ENCODE results near the gene CROT. TPM values are rescaled to one million over a fixed set of nuclear protein-coding genes. Genes with fewer than 3 reads are reported as not detected.
A peak's percentile ranks its signal among the peaks of the same experiment; 100 is the strongest.
"Not testable (repeated sequence)": the region's sequence is repeated elsewhere in the genome, so short reads cannot be mapped to it uniquely, and the experiment has no call there.

Gene CROT
- total RNA-seq, 1 experiment from 2014 or later = 4.0 TPM

DNA sequence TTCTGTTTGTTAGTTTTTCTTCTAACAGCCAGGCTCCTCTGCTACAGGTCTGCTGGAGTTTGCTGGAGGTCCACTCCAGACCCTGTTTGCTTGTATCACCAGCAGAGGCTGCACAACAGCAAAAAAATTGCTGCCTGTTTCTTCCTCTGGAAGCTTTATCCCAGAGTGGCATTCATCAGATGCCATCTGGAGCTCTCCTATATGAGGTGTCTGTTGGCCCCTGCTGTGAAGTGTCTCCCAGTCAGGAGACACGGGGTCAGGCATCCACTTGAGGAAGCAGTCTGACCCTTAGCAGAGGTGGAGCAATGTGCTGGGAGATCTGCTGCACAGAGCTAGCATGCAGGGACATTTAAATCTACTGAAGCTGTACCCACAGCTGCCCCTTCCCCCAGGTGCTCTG is 26.7 kb upstream of the CROT start:
- H3K27me3 Mint-ChIP-seq (ENCODE audit: low read depth) = no peaks in the 10 kb centered on the region

DNA sequence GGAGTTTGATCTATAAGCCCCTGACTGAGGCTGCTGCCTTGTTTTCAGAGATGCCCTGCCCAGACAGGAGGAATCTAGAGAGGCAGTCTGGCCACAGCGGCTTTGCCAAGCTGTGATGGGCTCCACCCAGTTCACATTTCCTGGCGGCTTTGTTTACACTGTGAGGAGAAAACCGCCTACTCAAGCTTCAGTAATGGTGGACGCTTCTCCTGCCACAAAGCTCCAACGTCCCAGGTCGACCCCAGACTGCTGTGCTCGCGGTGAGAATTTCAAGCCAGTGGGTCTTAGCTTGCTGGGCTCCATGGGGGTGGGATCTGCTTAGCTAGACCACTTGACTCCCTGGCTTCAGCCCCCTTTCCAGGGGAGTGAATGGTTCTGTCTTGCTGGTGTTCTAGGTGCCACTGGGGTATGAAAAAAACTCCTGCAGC is 26.3 kb upstream of the CROT start:
- H3K36me3 Mint-ChIP-seq = peaks cover 23% of the 10 kb centered on the region
- H3K27me3 Mint-ChIP-seq (ENCODE audit: low read depth); H3K4me1 Mint-ChIP-seq; H3K4me3 Mint-ChIP-seq; POLR2A ChIA-PET; DNase-seq (ENCODE audit: low spot score); H3K27ac Mint-ChIP-seq: not testable (repeated sequence)
- CTCF ChIA-PET = interaction anchor here (0.6 to 1.3 kb wide), 5 partner anchors 11 to 363 kb away, joined by 3 to 4 read pairs (median 3); partner anchors contain the start of gene CROT
- ATAC-seq = peak; percentile 48; the same call in 1 of the 2 replicates
- peaks cover 28% of the 10 kb centered on the region for H3K9me3 Mint-ChIP-seq

More for the DNA sequence above, 26.7 kb upstream of the CROT start:
- ATAC-seq (no peak), DNase-seq (ENCODE audit: low spot score) (no peak)
- TF ChIP-seq TEAD1 (CRISPR knock-in tag; IDR thresholded peaks at IDR 0.05) (no peak), ZNF396 (CRISPR knock-in tag; IDR thresholded peaks at IDR 0.05; ENCODE audit: borderline replicate concordance) (no peak), NFYB (CRISPR knock-in tag; conservative IDR thresholded peaks at IDR 0.05; ENCODE audit: low read depth) (no peak), ZNF232 (CRISPR knock-in tag; IDR thresholded peaks at IDR 0.05) (no peak), NFATC4 (CRISPR knock-in tag; IDR thresholded peaks at IDR 0.05) (no peak), GTF2I (CRISPR knock-in tag; conservative IDR thresholded peaks at IDR 0.05) (no peak), SP1 (CRISPR knock-in tag; conservative IDR thresholded peaks at IDR 0.05) (no peak), NR2C2 (CRISPR knock-in tag; IDR thresholded peaks at IDR 0.05) (no peak), ATF1 (CRISPR knock-in tag; IDR thresholded peaks at IDR 0.05) (no peak), ZNF219 (CRISPR knock-in tag; IDR thresholded peaks at IDR 0.05; ENCODE audit: borderline replicate concordance) (no peak), JAZF1 (CRISPR knock-in tag; IDR thresholded peaks at IDR 0.05) (no peak), ZNF317 (CRISPR knock-in tag; IDR thresholded peaks at IDR 0.05; ENCODE audit: borderline replicate concordance, low read depth) (no peak), KAT7 (CRISPR knock-in tag; IDR thresholded peaks at IDR 0.05; ENCODE audit: borderline replicate concordance) (no peak)
- TF ChIP-seq, protein P1, sequence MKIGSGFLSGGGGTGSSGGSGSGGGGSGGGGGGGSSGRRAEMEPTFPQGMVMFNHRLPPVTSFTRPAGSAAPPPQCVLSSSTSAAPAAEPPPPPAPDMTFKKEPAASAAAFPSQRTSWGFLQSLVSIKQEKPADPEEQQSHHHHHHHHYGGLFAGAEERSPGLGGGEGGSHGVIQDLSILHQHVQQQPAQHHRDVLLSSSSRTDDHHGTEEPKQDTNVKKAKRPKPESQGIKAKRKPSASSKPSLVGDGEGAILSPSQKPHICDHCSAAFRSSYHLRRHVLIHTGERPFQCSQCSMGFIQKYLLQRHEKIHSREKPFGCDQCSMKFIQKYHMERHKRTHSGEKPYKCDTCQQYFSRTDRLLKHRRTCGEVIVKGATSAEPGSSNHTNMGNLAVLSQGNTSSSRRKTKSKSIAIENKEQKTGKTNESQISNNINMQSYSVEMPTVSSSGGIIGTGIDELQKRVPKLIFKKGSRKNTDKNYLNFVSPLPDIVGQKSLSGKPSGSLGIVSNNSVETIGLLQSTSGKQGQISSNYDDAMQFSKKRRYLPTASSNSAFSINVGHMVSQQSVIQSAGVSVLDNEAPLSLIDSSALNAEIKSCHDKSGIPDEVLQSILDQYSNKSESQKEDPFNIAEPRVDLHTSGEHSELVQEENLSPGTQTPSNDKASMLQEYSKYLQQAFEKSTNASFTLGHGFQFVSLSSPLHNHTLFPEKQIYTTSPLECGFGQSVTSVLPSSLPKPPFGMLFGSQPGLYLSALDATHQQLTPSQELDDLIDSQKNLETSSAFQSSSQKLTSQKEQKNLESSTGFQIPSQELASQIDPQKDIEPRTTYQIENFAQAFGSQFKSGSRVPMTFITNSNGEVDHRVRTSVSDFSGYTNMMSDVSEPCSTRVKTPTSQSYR (CRISPR knock-in tag; IDR thresholded peaks at IDR 0.05) = no peak
- TF ChIP-seq, protein P2, sequence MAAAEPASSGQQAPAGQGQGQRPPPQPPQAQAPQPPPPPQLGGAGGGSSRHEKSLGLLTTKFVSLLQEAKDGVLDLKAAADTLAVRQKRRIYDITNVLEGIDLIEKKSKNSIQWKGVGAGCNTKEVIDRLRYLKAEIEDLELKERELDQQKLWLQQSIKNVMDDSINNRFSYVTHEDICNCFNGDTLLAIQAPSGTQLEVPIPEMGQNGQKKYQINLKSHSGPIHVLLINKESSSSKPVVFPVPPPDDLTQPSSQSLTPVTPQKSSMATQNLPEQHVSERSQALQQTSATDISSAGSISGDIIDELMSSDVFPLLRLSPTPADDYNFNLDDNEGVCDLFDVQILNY (CRISPR knock-in tag; IDR thresholded peaks at IDR 0.05) = no peak
- TF ChIP-seq, protein P3, sequence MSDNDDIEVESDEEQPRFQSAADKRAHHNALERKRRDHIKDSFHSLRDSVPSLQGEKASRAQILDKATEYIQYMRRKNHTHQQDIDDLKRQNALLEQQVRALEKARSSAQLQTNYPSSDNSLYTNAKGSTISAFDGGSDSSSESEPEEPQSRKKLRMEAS (CRISPR knock-in tag; IDR thresholded peaks at IDR 0.05) = no peak
- Mint-ChIP-seq H3K4me3 (no peak overlapping the region), H3K36me3 (peaks cover 21% of the 10 kb centered on the region), H3K4me1 (peaks cover 7% of the 10 kb centered on the region), H3K9me3 (peaks cover 28% of the 10 kb centered on the region), H3K27ac (no peak overlapping the region)
- ChIA-PET POLR2A (interaction anchor here (0.5 kb wide), 1 partner anchor 16 kb away, joined by 3 read pairs; no protein-coding TSS in a partner anchor), CTCF (interaction anchor here (0.6 to 1.3 kb wide), 4 partner anchors 12 to 363 kb away, joined by 3 to 4 read pairs (median 4); no protein-coding TSS in a partner anchor)

DNA sequence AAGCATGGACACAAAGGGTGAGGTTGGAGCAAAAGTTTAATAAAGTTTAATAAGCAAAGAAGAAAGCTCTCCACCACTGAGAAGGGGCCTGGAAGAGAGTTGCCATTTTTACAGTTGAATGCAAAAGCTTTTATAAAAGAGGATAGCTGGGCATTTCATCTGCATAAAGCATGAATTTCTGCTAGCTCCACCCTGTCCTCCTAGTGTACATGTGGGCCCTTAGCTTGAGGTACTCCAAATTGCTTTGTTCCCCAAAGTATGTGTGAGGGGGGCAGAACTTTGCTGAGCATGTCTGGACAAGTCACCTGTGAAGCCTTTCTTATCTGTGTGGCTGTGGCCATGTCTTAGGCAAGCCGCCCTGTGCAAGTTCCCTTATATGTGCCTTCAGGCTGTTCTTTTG is 22.6 kb upstream of the CROT start:
- H3K9me3 Mint-ChIP-seq = peaks cover 59% of the 10 kb centered on the region
- H3K27ac Mint-ChIP-seq = no peak overlapping the region
- H3K4me3 Mint-ChIP-seq = no peak overlapping the region
- peaks cover 53% of the 10 kb centered on the region for H3K36me3 Mint-ChIP-seq
- DNase-seq (ENCODE audit: low spot score) (no peak), ATAC-seq (no peak)
- peaks cover 3% of the 10 kb centered on the region; the same call in 1 of the 2 replicates for H3K27me3 Mint-ChIP-seq (ENCODE audit: low read depth)
- CTCF ChIA-PET = no interaction called here
- peaks cover 3% of the 10 kb centered on the region for H3K4me1 Mint-ChIP-seq
- POLR2A ChIA-PET = no interaction called here
- TF ChIP-seq ZBTB21 (CRISPR knock-in tag; IDR thresholded peaks at IDR 0.05; ENCODE audit: borderline replicate concordance) (no peak), SMAD3 (CRISPR knock-in tag; IDR thresholded peaks at IDR 0.05; ENCODE audit: borderline replicate concordance) (no peak), ZNF263 (CRISPR knock-in tag; IDR thresholded peaks at IDR 0.05; ENCODE audit: low read depth) (no peak)
- TF ChIP-seq, protein P4, sequence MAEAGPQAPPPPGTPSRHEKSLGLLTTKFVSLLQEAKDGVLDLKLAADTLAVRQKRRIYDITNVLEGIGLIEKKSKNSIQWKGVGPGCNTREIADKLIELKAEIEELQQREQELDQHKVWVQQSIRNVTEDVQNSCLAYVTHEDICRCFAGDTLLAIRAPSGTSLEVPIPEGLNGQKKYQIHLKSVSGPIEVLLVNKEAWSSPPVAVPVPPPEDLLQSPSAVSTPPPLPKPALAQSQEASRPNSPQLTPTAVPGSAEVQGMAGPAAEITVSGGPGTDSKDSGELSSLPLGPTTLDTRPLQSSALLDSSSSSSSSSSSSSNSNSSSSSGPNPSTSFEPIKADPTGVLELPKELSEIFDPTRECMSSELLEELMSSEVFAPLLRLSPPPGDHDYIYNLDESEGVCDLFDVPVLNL (CRISPR knock-in tag; IDR thresholded peaks at IDR 0.05; ENCODE audit: borderline replicate concordance, low read depth) = no peak
- TF ChIP-seq, protein P5, sequence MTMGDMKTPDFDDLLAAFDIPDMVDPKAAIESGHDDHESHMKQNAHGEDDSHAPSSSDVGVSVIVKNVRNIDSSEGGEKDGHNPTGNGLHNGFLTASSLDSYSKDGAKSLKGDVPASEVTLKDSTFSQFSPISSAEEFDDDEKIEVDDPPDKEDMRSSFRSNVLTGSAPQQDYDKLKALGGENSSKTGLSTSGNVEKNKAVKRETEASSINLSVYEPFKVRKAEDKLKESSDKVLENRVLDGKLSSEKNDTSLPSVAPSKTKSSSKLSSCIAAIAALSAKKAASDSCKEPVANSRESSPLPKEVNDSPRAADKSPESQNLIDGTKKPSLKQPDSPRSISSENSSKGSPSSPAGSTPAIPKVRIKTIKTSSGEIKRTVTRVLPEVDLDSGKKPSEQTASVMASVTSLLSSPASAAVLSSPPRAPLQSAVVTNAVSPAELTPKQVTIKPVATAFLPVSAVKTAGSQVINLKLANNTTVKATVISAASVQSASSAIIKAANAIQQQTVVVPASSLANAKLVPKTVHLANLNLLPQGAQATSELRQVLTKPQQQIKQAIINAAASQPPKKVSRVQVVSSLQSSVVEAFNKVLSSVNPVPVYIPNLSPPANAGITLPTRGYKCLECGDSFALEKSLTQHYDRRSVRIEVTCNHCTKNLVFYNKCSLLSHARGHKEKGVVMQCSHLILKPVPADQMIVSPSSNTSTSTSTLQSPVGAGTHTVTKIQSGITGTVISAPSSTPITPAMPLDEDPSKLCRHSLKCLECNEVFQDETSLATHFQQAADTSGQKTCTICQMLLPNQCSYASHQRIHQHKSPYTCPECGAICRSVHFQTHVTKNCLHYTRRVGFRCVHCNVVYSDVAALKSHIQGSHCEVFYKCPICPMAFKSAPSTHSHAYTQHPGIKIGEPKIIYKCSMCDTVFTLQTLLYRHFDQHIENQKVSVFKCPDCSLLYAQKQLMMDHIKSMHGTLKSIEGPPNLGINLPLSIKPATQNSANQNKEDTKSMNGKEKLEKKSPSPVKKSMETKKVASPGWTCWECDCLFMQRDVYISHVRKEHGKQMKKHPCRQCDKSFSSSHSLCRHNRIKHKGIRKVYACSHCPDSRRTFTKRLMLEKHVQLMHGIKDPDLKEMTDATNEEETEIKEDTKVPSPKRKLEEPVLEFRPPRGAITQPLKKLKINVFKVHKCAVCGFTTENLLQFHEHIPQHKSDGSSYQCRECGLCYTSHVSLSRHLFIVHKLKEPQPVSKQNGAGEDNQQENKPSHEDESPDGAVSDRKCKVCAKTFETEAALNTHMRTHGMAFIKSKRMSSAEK (CRISPR knock-in tag; IDR thresholded peaks at IDR 0.05; ENCODE audit: borderline replicate concordance) = no peak
- TF ChIP-seq, protein P6, sequence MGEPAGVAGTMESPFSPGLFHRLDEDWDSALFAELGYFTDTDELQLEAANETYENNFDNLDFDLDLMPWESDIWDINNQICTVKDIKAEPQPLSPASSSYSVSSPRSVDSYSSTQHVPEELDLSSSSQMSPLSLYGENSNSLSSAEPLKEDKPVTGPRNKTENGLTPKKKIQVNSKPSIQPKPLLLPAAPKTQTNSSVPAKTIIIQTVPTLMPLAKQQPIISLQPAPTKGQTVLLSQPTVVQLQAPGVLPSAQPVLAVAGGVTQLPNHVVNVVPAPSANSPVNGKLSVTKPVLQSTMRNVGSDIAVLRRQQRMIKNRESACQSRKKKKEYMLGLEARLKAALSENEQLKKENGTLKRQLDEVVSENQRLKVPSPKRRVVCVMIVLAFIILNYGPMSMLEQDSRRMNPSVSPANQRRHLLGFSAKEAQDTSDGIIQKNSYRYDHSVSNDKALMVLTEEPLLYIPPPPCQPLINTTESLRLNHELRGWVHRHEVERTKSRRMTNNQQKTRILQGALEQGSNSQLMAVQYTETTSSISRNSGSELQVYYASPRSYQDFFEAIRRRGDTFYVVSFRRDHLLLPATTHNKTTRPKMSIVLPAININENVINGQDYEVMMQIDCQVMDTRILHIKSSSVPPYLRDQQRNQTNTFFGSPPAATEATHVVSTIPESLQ (CRISPR knock-in tag; IDR thresholded peaks at IDR 0.05) = no peak

Measured in WTC11 (cell line).